HG03442 (cell line): ENCODE results near the gene CARS1.
"Not testable (repeated sequence)": the region's sequence is repeated elsewhere in the genome, so short reads cannot be mapped to it uniquely, and the experiment has no call there.

Source experiments
- ATAC-seq: cut with Tn5 transposase; IDR thresholded peaks from one replicate; pipeline ENCODE4 v1.9.1; 2021; ENCODE audit warnings: mild to moderate bottlenecking, moderate library complexity; ENCODE audit not compliant: unreplicated experiment

Gene CARS1

GRCh38 chr11:3090096-3090901 lies 33.1 kb upstream of the CARS1 start:
- ATAC-seq = no peak

GRCh38 chr11:3089236-3090061 lies 32.2 kb upstream of the CARS1 start:
- ATAC-seq = no peak

GRCh38 chr11:3088806-3089205 lies 31.6 kb upstream of the CARS1 start:
- ATAC-seq = no peak

GRCh38 chr11:3087821-3088800 lies 30.9 kb upstream of the CARS1 start:
- ATAC-seq = no peak

GRCh38 chr11:3087373-3087772 lies 30.1 kb upstream of the CARS1 start:
- ATAC-seq = no peak

GRCh38 chr11:3086671-3087150 lies 29.5 kb upstream of the CARS1 start:
- ATAC-seq = no peak

- no peak for ATAC-seq
Measured at GRCh38 chr11:3086114-3086513, 28.9 kb upstream of the CARS1 start.

- no peak for ATAC-seq
Measured at GRCh38 chr11:3085052-3085451, 27.8 kb upstream of the CARS1 start.

GRCh38 chr11:3083321-3083720 lies 26.1 kb upstream of the CARS1 start:
- ATAC-seq = no peak

GRCh38 chr11:3081386-3081751 lies 24.1 kb upstream of the CARS1 start:
- ATAC-seq = no peak

- no peak for ATAC-seq
Measured at GRCh38 chr11:3080733-3081385, 23.6 kb upstream of the CARS1 start.

GRCh38 chr11:3080104-3080503 lies 22.9 kb upstream of the CARS1 start:
- ATAC-seq = no peak

GRCh38 chr11:3077846-3078440 lies 20.7 kb upstream of the CARS1 start:
- ATAC-seq = no peak

- ATAC-seq = no peak
Measured at GRCh38 chr11:3077189-3077836, 20.1 kb upstream of the CARS1 start.

GRCh38 chr11:3074912-3075589 lies 17.8 kb upstream of the CARS1 start:
- no peak for ATAC-seq

- no peak for ATAC-seq
Measured at GRCh38 chr11:3073029-3073435, 15.8 kb upstream of the CARS1 start.

GRCh38 chr11:3069425-3069824 lies 12.2 kb upstream of the CARS1 start:
- ATAC-seq = no peak

- not testable (repeated sequence) for ATAC-seq
Measured at GRCh38 chr11:3066308-3066707, 9.1 kb upstream of the CARS1 start.

GRCh38 chr11:3064709-3065108 lies 7.5 kb upstream of the CARS1 start:
- not testable (repeated sequence) for ATAC-seq
